NCI-H1092 (cell line): ENCODE results near the gene PIGK.
"Not testable (repeated sequence)": the region's sequence is repeated elsewhere in the genome, so short reads cannot be mapped to it uniquely, and the experiment has no call there.

Source experiments
- DNase-seq: peaks from one replicate; lab custom pipeline; 2025; lab: John Stamatoyannopoulos, UW

PIGK gene

DNA sequence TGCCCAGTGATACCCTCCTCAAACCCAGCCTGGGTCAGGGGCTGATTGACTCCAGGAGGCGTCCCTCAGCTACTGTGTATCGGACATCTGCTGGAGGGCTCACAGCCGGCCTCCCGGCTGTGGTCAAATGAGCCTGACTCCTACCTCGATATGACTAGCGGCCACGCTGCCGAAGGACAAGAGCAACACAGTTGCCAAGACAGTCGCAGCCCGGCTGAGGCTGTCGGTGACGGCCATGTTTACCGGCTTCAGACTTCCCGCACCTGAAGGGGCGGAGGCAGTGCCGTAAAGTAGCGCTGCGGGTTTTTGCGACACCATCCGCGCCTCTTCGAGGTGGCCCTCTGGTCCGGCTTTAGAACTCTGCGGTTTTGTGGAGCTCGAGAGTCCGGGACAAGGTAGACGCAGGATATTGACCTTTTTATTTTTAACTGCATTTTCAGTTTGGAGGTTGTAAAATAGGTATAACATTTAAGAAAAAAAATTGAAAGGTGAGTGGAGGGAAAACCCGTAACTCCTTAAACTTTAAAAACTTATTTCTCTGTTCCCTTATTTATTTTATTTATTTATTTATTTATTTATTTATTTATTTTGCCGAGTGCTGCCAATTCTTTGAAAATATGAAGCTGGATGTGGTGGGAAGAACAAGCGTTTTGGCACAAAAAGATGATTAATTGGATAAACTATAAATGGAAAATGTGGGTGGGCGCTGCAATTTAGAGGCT, at the start of gene PIGK:
PIGK (minus strand) TSS at position 265 of the 722 bp plus-strand sequence; CDS start at position 237, 28 bp downstream.
- DNase-seq: peak; percentile 78

DNA sequence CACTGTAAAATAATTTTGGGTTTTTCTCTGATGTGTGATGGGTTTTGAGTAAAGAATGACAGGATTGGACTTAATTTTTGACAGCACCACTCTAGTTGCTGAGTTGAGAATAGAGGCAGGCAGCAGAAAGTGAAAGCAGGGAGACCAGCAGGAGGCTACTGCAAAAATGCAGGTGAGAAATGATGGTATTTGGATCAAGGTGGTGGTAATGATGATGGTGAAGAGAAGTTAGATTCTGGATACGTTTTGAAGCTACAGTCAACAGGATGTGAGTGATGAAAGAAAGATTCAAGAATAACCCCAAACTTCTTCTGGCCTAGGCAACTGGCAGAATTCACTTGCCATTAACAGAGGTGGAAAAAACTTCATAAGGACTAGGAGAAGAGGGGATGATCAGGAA, 47.8 kb upstream of the PIGK start:
- no peak for DNase-seq

DNA sequence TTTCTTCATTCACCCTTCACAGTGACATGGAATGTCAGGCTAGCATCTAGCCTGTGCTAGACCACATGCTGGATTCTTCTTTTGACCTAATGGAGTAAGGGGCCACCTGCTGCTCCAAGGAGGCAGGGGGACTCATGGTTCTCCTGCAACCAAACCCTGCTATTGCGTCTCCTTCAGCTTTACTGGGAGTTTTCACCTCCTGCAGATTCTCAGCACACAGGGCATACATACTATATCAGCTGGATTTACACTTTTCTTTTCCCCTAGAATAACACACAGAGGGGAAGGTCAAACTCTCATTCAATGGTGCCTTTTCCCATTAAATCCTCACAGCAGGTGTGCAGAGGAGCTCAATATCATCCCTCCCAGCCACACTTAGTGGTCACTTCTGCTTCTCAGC, 46.0 kb upstream of the PIGK start:
- no peak for DNase-seq

DNA sequence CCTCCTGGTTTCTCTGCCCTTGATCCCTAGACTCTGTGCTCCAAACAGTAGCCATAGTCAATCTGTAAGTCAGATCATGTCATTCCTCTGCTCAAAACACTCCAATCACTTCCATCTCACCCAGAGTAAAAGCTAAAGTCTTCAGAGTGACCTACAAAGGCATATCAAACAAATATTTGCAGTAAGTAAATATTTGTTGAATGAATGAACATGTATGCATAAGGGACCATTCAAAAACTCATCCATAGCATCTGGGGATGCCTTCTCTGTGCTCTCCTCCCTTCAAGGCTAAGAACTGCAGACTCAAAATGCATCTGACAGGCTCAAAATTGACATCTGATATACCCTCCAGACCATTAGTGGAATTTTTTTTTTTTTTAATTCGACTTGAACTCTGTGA, 44.5 kb upstream of the PIGK start:
- DNase-seq: no peak

DNA sequence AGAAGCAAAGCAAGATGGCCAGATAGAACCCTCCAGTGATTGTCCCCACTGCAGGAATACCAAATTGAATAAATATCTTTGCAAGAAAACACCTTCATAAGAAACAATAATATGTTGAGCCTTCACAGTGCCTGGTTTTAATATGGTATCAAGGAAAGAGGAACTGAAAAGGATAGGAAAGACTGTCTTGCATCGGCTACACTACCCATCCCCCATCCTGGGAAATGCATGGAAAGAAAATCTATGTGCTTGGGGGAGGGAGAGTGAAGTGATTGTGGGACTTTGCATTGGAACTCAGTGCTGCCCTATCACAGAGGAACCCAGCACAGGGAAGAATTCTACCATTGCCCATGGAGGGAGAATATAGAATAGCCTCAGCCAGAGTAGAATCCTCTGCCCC, 34.0 kb upstream of the PIGK start:
- no peak for DNase-seq

DNA sequence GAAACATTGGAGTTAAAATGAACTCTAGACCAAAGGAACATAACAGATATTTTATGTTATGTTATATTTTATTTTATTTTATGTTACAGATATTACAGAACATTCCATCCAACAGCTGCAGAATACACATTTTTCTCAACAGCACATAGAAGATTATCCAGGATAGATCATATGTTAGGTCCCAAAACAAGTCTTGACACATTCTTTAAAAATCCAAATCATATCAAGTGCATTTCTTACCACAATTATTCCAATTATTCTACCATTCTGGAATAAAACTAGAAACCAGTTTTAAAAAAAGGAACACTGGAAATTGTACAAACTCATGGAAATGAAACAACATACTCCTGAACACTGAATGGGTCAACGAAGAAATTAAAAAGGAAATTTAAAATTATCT, 30.9 kb upstream of the PIGK start:
- DNase-seq: no peak

DNA sequence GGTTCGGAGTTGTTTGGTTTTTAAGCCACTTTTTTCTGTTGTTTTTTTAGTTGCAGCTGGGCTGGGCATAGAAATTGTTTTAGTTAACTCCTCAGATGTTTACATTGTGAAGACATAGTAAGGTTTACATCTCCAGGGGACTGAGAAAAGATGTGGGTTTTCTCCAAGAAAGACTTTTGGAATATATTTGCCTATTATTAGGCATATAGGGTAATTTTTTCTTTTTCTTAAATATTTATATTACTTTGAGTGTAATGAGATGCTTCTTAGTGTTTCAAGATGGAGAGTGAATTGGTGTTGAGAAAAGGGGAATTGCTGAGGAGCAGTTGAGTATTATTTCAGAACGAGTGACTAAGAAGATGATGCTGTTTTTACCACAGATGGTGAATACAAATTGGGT, 26.6 kb upstream of the PIGK start:
- no peak for DNase-seq

DNA sequence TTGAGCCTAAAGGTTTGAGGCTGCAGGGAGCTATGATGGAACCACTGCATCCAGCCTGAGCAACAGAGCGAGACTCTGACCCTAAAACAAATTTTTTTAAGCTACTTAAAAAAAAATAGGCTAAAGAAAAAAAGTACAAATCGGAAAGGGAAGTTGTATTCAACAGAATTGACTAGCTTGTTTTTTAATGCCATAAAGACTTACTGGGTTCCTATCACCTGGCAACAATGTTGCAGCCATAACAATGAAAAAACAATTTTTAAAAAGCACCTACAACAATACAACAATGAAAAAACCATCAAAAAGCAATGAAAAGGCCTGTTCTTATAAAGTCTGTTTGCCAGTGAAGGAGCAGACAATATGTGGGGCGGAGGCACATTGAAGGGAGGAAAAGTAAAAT, 20.1 kb upstream of the PIGK start:
- no peak for DNase-seq

DNA sequence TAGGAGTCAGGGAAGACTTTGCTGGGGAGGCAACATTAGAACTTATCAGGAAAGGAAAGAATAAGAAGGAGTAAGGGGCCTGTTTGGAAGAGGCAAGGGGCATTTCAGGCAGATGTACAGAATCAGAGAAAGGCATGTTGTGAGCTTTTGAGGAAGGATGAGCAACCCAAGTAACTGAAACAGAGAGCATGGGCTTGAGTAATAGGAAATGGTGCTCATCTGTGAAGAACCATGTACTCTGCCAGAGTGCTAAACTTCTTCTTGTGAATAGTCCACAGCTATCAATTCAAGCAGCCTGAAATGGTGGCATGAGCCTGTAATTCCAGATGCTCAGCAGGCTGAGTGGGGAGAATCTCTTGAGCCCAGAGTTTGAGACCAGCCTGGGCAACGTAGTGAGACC, 19.2 kb upstream of the PIGK start:
- no peak for DNase-seq

DNA sequence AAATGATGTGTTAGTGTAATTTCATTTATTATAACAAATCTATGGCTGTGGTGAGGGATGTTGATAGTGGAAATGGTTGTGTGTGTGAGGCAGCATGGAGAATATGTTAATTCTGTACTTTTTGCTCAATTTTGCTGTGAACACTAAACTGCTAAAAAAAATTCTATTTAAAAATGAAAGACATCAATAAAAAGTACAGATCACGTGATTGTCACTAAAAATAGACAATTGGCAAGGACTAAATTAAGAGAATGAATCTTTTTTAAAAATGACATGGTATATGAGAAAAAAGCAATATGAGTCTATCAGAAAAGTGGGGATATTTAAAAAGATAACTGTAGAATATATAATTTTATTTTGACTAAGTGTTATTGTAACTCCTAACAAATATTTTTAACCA, 15.7 kb upstream of the PIGK start:
- no peak for DNase-seq

DNA sequence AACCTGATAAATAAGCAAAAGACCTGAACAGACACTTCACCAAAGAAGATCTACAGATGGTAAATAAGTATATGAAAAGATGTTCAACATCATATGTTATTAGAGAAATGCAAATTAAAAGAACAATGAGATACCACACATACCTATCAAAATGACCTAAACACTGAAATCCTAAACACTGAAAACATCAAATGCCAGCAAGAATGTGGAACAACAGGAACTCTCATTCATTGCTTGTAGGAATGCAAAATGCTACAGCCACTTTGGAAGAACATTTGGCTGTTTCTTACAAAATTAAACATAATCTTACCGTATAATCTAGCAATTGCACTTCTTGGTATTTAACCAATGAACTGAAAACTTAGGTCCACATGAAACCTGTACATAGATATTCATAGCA, 14.9 kb upstream of the PIGK start:
- DNase-seq: no peak

DNA sequence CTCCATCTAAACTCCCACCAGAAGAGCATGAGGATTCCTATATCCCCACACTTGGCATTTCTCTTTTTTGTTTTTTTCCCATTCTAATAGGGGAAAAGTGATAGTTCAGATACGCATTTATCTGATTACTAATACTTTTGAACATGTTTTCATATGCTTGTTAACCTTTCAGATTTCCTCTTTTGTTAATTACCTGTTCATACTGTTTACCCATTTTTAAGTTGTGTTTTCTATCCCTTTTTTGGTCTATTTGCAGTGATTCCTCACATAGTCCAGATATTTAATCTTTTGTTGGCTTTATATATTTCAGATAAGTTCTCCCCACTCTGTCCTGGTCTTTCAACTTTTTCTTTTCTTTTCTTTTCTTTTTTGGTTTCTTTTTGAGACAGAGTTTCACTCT, 13.6 kb upstream of the PIGK start:
- no peak for DNase-seq

DNA sequence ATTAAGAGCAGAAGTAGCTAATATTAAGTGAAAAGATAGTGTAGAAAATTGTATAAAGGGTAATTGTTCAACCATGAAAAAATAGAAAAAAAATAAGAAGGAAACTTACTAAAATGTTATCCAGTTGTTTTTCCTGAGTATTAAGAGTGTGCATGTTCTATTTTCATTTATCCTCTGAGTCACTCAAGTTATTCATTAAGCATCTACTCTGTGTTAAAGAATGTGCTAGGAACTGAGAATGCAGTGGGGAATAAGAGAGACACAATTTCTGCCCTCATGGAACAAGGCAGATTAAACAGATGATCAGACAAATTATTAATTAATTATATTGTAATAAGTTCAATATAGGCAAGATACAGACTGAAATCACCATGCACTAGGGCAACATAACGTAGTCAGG, 10.8 kb upstream of the PIGK start:
- no peak for DNase-seq

DNA sequence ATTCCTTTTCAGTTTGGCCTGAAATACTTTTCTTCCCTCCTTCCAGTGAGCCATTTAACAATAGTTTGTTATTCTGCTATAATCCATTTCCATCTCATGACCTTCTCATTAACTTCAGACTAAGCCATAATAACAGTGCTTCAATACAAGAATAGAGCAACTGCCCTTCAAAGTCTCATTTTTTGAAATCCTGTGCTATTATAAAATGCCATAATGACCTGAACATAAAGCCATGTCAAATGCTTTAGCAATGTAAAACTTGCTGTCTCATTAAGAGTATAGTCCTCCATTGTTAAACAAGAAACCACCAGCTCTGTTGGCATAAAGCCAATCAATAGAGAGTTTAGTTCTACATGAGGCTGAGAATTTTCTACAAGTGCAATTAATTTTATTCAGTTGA, 9.6 kb upstream of the PIGK start:
- DNase-seq: no peak

DNA sequence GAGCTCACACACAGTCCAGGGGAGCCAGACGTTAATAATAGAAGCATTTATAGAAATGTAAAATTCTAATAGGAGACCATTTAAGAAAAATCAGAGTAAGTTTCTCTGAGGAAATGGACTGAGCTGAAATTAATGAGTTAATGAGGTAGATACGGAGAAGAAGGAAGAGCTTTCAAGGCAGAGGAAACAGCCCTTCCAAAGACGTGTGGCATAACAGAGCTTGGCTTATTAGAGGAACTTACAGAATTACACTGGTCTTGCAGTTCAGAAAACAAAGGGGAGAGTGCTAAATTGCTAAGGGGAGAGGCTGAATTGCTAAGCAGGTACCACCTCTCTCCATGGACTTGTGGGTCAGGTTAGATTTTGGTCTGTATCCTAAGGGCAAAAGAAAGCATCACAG, 8.2 kb upstream of the PIGK start:
- no peak for DNase-seq

DNA sequence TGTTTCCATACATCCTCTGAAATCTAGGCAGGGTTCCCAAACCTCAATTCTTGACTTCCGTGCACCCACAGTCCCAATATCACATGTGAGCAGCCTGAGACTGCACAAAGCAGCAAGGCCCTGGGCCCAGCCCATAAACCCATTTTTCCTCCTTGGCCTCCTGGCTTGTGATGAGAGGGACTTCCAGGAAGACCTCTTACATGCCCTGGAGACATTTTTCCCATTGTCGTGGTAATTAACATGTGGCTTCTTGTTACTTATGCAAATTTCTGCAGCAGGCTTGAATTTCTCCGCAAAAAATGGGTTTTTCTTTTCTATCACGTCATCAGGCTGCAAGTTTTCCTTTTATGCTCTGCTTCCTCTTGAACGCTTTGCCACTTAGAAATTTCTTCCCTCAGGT, 3.3 kb upstream of the PIGK start:
- no peak for DNase-seq

DNA sequence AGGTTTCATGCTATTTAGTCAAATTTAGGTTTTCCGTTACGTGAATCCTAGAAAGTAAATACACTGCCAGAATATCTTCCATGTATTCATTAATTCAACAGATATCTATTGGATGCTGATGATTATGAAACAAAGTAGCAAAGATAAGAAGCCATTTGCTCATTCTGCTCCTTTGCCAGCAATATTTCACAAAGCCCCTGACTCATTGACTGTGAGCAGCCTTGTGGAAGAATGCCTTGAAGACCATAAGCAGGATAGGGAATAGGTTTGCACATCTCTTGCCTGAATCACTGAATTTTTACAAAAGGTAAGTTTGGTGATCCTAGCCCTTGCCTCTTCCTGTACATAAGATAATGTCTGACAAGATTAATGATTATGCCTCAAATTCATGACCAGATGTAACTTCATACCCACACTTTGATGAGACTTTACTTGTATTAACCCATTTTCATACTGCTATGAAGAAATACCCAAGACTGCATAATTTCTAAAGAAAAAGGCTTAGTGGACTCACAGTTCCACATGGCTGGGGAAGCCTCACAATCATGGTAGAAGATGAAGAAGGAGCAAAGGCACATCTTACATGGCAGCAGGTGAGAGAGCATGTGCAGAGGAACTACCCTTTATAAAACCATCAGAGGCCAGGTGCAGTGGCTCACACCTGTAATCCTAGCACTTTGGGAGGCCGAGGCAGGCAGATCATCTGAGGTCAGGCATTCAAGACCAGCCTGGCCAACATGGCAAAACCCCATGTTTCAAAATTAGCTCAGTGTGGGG, 1.6 kb upstream of the PIGK start:
- no peak for DNase-seq

DNA sequence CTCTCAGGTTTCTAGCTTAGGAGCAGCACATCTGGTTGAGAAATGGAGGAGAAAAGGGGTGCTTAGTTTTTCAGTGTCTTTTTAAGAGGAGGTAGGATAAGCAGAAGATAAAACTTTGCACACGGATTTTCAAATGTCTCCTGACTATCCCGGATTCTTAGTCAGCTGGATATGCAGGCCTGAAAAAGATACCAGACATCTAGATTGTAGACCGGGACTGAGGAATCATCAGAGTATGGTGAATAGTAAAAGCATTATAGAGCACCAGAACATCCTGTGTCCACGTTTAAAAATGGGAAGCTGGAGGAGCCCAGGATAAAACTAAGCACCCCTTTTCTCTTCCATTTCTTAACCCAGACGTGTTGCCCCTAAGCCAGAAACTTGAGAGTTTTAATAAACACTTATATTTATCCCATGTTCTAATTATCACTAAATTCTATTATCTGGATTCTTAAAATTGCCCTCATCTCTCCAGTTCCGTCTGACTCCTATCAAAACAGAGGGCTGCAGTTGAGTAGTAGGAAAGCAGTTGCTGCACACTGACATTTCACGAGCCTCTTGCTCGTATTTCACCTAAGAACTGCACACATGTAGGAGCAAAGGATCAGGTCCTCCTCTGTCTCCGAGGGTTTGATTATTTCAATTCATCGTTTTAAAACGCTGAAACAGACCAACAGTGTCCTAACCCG, 609 bp downstream of the PIGK start:
- DNase-seq: no peak

DNA sequence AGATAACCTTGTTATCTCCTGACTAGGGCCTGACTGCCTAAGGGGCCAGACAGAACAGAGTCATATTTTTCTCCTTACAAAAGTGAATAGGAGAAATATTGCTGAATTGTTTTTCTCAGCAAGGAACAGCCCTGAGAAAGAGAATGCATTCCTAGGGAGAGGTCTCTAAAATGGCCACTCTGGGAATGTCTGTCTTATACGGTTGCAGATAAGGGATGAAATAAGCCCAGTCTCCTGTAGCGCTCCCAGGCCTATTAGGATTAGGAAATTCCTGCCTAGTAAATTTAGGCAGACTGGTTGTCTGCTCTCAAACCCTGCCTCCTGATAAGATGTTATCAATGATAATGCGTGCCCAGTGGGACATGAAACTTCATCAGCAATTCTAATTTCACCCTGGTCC, 15.2 kb downstream of the PIGK start:
- not testable (repeated sequence) for DNase-seq

DNA sequence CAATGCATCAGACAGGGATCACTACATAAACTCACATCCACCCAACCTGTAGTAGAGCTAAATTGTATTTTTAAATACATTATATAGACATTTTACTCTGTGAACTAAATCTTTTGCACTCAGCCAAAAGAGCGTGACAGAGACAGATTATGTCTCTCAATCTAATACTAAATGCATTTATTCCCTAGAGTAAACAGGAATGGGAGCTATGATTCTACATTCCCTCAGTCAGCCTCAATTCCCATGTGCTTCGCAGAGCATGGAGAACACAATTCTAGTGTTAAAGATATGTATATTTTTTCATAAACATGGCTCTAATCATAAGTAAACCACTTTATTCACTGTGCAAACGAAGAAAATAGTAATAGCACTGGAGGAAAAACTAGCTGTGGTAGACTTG, 16.5 kb downstream of the PIGK start:
- DNase-seq: no peak

DNA sequence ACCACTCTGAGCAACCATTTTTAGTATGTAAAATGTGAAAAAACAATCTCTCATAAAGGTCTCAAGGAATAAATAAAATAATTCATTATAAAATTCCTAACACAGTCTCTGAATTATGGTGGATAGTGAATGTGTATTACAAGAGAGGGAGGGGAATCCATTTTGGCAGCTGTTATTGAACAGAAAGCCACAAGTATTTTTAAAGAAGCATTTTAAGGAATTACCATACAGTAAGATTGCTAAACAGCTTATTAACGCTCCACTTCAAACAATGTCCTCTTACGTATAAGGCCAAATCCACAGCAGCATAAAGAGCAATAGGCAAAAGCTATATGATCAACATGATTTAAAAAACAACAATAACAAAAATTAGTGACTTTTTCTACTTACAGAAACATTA, 18.4 kb downstream of the PIGK start:
- no peak for DNase-seq

DNA sequence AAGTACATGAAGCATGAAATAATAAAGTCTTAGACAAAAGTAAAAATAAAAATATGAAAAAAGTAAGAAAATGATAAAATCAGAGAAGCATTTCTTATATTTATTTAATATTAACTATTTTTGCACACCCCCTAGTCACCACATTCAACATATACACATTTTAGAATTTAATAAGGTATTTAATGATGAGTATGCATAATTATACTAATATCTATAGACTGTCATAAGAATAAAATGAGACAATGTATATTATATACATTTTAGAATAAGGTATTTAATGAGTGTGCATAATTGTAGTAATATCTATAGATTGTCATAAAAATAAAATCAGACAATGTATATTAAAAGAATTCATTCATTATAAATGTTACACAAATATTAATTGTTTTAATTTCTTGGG, 18.9 kb downstream of the PIGK start:
- no peak for DNase-seq

DNA sequence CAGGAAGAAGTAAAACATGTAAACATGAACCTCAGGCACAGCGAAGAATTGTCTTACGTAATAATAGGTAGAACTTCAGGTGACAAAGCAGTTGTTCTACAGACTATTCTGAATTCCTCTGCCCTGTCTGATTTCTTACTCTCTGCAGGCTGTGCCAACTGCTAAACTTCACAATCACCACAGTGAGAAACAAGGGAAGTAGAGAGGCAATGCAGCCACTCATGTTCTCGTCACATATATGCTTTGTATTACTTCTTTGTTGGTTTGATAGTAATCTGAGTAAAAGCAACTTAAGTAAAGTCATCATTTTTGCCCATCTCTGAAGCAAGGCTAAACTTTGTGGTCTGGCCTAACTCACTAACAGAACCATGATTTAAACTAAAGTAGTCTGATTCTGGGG, 21.9 kb downstream of the PIGK start:
- no peak for DNase-seq
